Gastrocnemius medialis (tissue), 4 donors: ENCODE data around the gene NANOS2.
"Not testable (repeated sequence)": the region's sequence is repeated elsewhere in the genome, so short reads cannot be mapped to it uniquely, and the experiment has no call there.

Experiments used
- POLR2A ChIP-seq, 2 donors: fragments of 450-650 bp; IDR thresholded peaks; one replicate each; pipeline ENCODE4 v1.6.1; 2017; ENCODE audit warnings: antibody characterized with exemption in 2 of 2, mild to moderate bottlenecking in 2 of 2, moderate library complexity in 2 of 2
- TF ChIP-seq, protein P1 (sequence below), 5 experiments: fragments of 450-650 bp in 3 of 5; fragments of 200-600 bp in 2 of 5; sonication (generic) in 2 of 5; IDR thresholded peaks in 4 of 5; conservative IDR thresholded peaks in 1 of 5; 1 replicate in 4 of 5; 2 replicates in 1 of 5; pipeline ENCODE4 v1.5.1; 2016 to 2019; ENCODE audit warnings: antibody characterized with exemption in 5 of 5, mild to moderate bottlenecking in 3 of 5, moderate library complexity in 3 of 5

DNA sequence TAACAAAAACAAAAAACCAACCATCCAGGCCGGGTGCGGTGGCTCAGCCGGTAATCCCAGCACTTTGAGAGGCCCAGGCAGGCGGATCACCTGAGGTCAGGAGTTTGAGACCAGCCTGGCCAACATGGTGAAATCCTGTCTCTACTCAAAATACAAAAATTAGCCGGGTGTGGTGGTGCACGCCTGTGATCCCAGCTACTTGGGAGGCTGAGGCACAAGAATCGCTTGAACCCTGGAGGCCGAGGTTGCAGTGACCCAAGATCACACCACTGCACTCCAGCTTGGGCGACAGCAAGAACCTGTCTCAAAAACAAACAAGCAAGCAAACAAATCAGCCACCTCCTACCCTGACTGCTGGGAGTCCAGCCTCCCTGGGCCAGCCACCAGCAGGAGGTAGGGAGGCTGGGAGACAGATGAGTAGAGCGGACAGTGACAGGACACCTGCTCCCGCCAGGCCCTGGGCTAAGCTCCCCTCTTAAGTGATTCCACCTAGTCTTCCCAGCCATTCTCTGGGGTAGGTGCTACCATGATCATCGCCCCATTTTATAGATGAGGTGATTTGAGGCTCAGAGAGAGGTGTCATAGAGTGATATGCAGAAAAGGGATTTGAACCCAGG lies 18.5 kb downstream of the NANOS2 start:
- not testable (repeated sequence) for TF ChIP-seq POLR2A (IDR thresholded peaks at IDR 0.05)
- TF ChIP-seq, protein P1, sequence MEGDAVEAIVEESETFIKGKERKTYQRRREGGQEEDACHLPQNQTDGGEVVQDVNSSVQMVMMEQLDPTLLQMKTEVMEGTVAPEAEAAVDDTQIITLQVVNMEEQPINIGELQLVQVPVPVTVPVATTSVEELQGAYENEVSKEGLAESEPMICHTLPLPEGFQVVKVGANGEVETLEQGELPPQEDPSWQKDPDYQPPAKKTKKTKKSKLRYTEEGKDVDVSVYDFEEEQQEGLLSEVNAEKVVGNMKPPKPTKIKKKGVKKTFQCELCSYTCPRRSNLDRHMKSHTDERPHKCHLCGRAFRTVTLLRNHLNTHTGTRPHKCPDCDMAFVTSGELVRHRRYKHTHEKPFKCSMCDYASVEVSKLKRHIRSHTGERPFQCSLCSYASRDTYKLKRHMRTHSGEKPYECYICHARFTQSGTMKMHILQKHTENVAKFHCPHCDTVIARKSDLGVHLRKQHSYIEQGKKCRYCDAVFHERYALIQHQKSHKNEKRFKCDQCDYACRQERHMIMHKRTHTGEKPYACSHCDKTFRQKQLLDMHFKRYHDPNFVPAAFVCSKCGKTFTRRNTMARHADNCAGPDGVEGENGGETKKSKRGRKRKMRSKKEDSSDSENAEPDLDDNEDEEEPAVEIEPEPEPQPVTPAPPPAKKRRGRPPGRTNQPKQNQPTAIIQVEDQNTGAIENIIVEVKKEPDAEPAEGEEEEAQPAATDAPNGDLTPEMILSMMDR (IDR thresholded peaks at IDR 0.05 in 4 of 5, conservative IDR thresholded peaks at IDR 0.05 in 1 of 5) = not testable (repeated sequence)
